Transverse colon (tissue), 4 donors: ENCODE data around the gene CCBE1. TPM values are rescaled to one million over a fixed set of nuclear protein-coding genes. Genes with fewer than 3 reads are reported as not detected.

Experiments used
- DNase-seq: peaks from one replicate; pipeline ENCODE4 v3.0.0-alpha.2; 2019
- H3K27ac ChIP-seq, 4 donors: fragments of 200-600 bp; sonication (generic); 2 replicates each; pipeline ENCODE4 v1.5.1; 2016 to 2018; ENCODE audit warnings: inconsistent platforms in 4 of 4
- H3K27me3 ChIP-seq: fragments of 200-600 bp; sonication (generic); 2 replicates; pipeline ENCODE4 v1.5.1; 2017; ENCODE audit warnings: inconsistent platforms
- H3K36me3 ChIP-seq, 4 donors: fragments of 200-600 bp; sonication (generic); 2 replicates each; pipeline ENCODE4 v1.5.1; 2017 to 2019; ENCODE audit warnings: inconsistent platforms in 4 of 4
- H3K4me1 ChIP-seq, 4 donors: fragments of 200-600 bp; sonication (generic); 2 replicates each; pipeline ENCODE4 v1.5.1; 2017 to 2020; ENCODE audit warnings: inconsistent platforms in 4 of 4
- H3K4me3 ChIP-seq, 4 donors: fragments of 200-600 bp; sonication (generic); 1 replicate in 1 of 4; 2 replicates in 3 of 4; pipeline versions ENCODE4 v1.5.1 to v1.6.1; 2017 to 2019; ENCODE audit warnings: inconsistent platforms in 4 of 4
- H3K9me3 ChIP-seq, 2 donors: fragments of 200-600 bp; sonication (generic); 2 replicates each; pipeline ENCODE4 v1.5.1; 2017 to 2019; ENCODE audit warnings: inconsistent platforms in 2 of 2
- CTCF ChIP-seq, 5 experiments: fragments of 200-600 bp in 3 of 5; fragments of 450-650 bp in 2 of 5; sonication (generic) in 3 of 5; IDR thresholded peaks; 1 replicate in 2 of 5; 2 replicates in 3 of 5; pipeline ENCODE4 v1.5.1; 2016 to 2017; ENCODE audit warnings: antibody characterized with exemption in 5 of 5, inconsistent platforms in 3 of 5, mild to moderate bottlenecking in 2 of 5, moderate library complexity in 1 of 5
- EP300 ChIP-seq: sonication (generic); formaldehyde crosslinking; IDR thresholded peaks from one replicate; pipeline ENCODE4 v1.6.1; 2017; ENCODE audit warnings: antibody characterized with exemption, low read depth
- POLR2A ChIP-seq: fragments of 450-650 bp; IDR thresholded peaks from one replicate; pipeline ENCODE4 v1.6.1; 2016; ENCODE audit warnings: antibody characterized with exemption, mild to moderate bottlenecking, moderate library complexity
- POLR2AphosphoS5 ChIP-seq, 3 donors: sonication (generic); formaldehyde crosslinking; IDR thresholded peaks; one replicate each; pipeline ENCODE4 v1.6.1; 2016; ENCODE audit warnings: antibody characterized with exemption in 3 of 3
- WGBS, 2 donors: methylation state at CpG; one replicate each; pipeline ENCODE4 v1.1.5; 2018; ENCODE audit warnings: low coverage in 1 of 2; 5-methylcytosine and 5-hydroxymethylcytosine counted together
- in situ Hi-C, 4 donors: fragments of 200-750 bp; cut with MboI; loops; one replicate each; pipeline versions ENCODE4 v1.15.0 to v1.15.1; 2017; ENCODE audit warnings: low sequenced_read_pairs in 3 of 4, low pct_ligation_motif_present in 1 of 4, low pct_unique_long_range_greater_than_20kb in 1 of 4
- intact Hi-C: fragments of 100-400 bp; cut with DNase I; formaldehyde crosslinking; loops from one replicate; pipeline ENCODE4 v1.15.1; 2023; ENCODE audit warnings: low total_unique reads
- total RNA-seq, 4 donors: library from RNA; depleted of rRNA; stranded (reverse); fragments of >200 nt; gene quantifications; one replicate each; pipeline ENCODE4 v1.1.0, GENCODE V29; 2016

The CCBE1 gene
- total RNA-seq, 4 donors from 2014 or later, result 6.1 to 43.0 (median 15.7) TPM

- in situ Hi-C loops, result no loop called here
- H3K4me3 ChIP-seq, result no peak overlapping the region
- H3K27ac ChIP-seq, result peak overlapping the region; percentile 31 to 91 (median 52)
These were observed 4.0 kb upstream of the CCBE1 start for GRCh38 chr18:59701272-59701671.

GRCh38 chr18:59700535-59700967 is 3.3 kb upstream of the CCBE1 start:
- in situ Hi-C loops, result no loop called here
- intact Hi-C loops, result no loop called here
- 34 to 41% methylated on average over 2 to 3 of the region's 3 CpGs for WGBS, 2 donors
- H3K4me3 ChIP-seq, result no peak overlapping the region
- H3K27me3 ChIP-seq, result peaks cover 26% of the 10 kb centered on the region
- H3K9me3 ChIP-seq, result no peaks in the 10 kb centered on the region
- peak overlapping the region; percentile 31 to 91 (median 52) for H3K27ac ChIP-seq
- H3K4me1 ChIP-seq, result peaks cover 0 to 37% (median 7%) of the 10 kb centered on the region in 4 donors
- DNase-seq, result peak; percentile 12
- H3K36me3 ChIP-seq, result no peaks in the 10 kb centered on the region
- TF ChIP-seq EP300 (no peak), CTCF (IDR thresholded peaks at IDR 0.05) (no peak), POLR2A (no peak), POLR2AphosphoS5 (IDR thresholded peaks at IDR 0.05) (no peak)

More at GRCh38 chr18:59701272-59701671, 4.0 kb upstream of the CCBE1 start:
- TF ChIP-seq EP300 (no peak), POLR2A (no peak), POLR2AphosphoS5 (IDR thresholded peaks at IDR 0.05) (no peak), CTCF (IDR thresholded peaks at IDR 0.05) (no peak)
- Histone ChIP-seq H3K4me1 (peaks cover 0 to 36% (median 7%) of the 10 kb centered on the region in 4 donors), H3K27me3 (peaks cover 19% of the 10 kb centered on the region), H3K36me3 (no peaks in the 10 kb centered on the region), H3K9me3 (no peaks in the 10 kb centered on the region)
- DNase-seq, result no peak
- intact Hi-C loops, result no loop called here
- WGBS, 2 donors, result 30 to 44% methylated on average over 2 to 3 of the region's 3 CpGs

- no peak for DNase-seq
- TF ChIP-seq CTCF (IDR thresholded peaks at IDR 0.05) (no peak), POLR2A (no peak), POLR2AphosphoS5 (IDR thresholded peaks at IDR 0.05) (no peak), EP300 (no peak)
- WGBS, 2 donors, result 73 to 85% methylated on average over 4 to 8 of the region's 8 CpGs
- Histone ChIP-seq H3K27ac (peak overlapping the region; percentile 31 to 91 (median 52)), H3K9me3 (no peaks in the 10 kb centered on the region), H3K4me1 (peaks cover 0 to 37% (median 7%) of the 10 kb centered on the region in 4 donors), H3K4me3 (no peak overlapping the region), H3K27me3 (peaks cover 32% of the 10 kb centered on the region), H3K36me3 (no peaks in the 10 kb centered on the region)
- in situ Hi-C loops, result no loop called here
- intact Hi-C loops, result loop anchor here (5.0 to 10.0 kb wide), 3 partner anchors 65 to 235 kb away; no protein-coding TSS in a partner anchor
These were observed 2.7 kb upstream of the CCBE1 start for GRCh38 chr18:59699750-59700534.

GRCh38 chr18:59699061-59699460 is 1.8 kb upstream of the CCBE1 start:
- Histone ChIP-seq H3K27me3 (peaks cover 41% of the 10 kb centered on the region), H3K4me1 (peaks cover 0 to 37% (median 7%) of the 10 kb centered on the region in 4 donors), H3K4me3 (no peak overlapping the region), H3K27ac (peak overlapping the region in 3 of 4 donors; percentile 5 to 91 (median 78)), H3K9me3 (no peaks in the 10 kb centered on the region), H3K36me3 (no peaks in the 10 kb centered on the region)
- no peak for DNase-seq
- in situ Hi-C loops, result no loop called here
- 85 to 94% methylated on average over 1 of the region's 1 CpG for WGBS, 2 donors
- TF ChIP-seq EP300, result no peak
- no peak for TF ChIP-seq POLR2AphosphoS5 (IDR thresholded peaks at IDR 0.05)
- no peak for TF ChIP-seq POLR2A
- no peak for TF ChIP-seq CTCF (IDR thresholded peaks at IDR 0.05)
- intact Hi-C loops, result loop anchor here (5.0 to 10.0 kb wide), 3 partner anchors 64 to 234 kb away; no protein-coding TSS in a partner anchor
